CD4-positive, alpha-beta T cell treated with Interleukin-15 for 1 hour (primary cell): ENCODE measurements around the gene SH3BP5.

ENCODE experiments used
- DNase-seq: peaks from one replicate; pipeline ENCODE4 v3.0.0-alpha.2; 2020

SH3BP5 gene

GRCh38 chr3:15324379-15324808 is 8.0 kb downstream of the SH3BP5 start:
- no peak for DNase-seq

- DNase-seq, result no peak
These were observed 9.3 kb downstream of the SH3BP5 start for GRCh38 chr3:15323063-15323462.

- DNase-seq, result no peak
These were observed 11.0 kb downstream of the SH3BP5 start for GRCh38 chr3:15321349-15321748.

- no peak for DNase-seq
These were observed 12.8 kb downstream of the SH3BP5 start for GRCh38 chr3:15319575-15319974.

- DNase-seq, result no peak
These were observed 13.2 kb downstream of the SH3BP5 start for GRCh38 chr3:15319136-15319535.

- no peak for DNase-seq
These were observed 13.7 kb downstream of the SH3BP5 start for GRCh38 chr3:15318661-15319060.

DNA sequence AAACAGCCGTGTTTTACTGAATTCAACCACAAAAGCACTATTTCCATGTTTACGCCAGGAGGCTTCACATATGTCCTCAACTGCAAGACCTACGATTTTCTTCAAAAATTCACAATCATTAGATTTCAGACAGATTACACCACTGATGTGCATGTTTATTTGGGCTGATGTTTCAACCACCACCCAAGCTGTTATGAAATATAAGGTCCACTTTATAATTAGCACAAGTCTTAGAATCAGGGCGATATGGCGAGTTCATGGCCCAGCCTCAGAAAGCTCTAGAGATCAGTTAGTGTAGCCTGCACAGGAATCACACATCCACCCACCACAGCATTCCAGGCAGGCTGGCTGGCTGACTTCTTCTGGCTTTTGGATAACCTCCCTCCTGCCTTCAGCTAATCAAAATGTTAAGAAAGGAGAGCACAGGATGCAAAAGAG is 15.4 kb downstream of the SH3BP5 start:
- DNase-seq, result no peak

DNA sequence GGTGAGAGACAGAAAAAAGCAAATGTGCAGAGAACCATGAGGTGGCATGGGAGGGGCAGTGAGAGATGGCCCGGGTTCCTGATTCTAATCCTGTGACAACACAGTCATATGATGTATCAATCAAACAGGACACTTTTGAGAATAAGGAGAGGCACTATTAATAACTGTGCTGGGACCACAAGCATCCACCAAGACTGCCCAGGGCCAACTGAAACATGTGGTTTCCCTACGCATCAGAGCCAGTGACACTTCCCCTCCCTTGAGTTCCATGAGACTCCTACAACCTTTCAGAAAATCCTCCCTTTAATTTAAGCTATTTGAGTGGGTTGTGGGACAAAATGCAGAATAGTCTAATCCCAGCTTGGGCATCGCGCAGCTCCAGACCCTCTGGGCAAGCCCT is 17.4 kb downstream of the SH3BP5 start:
- DNase-seq, result no peak

DNA sequence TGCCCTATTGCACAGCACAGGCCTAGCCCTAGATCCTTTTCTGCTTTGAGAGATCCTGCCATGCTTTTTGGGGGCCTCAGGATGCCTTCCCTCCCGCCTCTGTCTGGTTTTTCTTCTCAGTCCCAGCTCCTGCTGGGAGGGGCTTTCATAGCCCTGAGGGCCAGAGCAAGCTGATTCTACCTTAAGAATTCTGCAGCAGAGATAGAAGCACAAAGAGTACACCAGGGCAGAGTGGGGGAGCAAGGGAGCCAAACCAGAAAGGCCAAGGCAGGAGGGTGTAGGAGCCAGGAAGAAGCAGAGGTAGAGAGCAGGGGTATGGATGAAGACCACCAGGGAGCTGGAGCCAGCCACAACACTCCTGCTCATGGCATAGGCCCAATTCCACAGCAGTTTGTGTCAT is 18.1 kb downstream of the SH3BP5 start:
- no peak for DNase-seq

GRCh38 chr3:15313461-15313860 is 18.9 kb downstream of the SH3BP5 start:
- no peak for DNase-seq

- no peak for DNase-seq
These were observed 19.8 kb downstream of the SH3BP5 start for GRCh38 chr3:15312550-15312949.

- DNase-seq, result no peak
These were observed 21.7 kb downstream of the SH3BP5 start for GRCh38 chr3:15310491-15311370.

DNA sequence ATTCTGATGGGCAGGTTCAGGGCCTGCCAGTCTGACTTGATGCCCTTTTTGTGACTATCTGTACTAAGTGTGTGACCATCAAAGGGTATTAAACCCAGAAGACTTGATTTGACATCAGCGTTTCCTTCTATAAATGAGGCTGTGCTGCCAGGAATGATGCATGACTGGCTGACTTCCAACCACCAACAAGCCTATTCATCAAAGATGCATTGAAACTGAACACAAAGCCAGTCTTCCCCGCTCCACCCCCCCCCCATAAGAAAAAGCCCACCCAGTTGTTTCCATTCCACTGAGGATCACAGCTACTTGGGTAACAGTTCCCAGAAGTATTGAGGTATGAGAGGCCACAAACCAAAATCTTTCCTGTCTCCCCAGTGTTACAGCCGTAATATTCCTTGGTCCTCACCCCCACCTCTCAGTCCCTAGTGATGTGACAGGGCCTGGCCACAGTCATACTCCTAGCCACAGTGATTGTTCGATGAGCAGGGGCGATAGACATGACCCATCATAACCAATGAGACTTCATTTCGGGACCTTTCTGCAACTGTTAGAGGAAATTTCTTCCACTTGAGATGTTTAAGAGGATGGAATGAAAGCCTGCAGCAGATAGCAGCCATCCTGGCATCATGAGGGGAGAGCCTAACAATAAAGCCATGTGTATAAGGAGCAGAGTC is 22.6 kb downstream of the SH3BP5 start:
- no peak for DNase-seq

DNA sequence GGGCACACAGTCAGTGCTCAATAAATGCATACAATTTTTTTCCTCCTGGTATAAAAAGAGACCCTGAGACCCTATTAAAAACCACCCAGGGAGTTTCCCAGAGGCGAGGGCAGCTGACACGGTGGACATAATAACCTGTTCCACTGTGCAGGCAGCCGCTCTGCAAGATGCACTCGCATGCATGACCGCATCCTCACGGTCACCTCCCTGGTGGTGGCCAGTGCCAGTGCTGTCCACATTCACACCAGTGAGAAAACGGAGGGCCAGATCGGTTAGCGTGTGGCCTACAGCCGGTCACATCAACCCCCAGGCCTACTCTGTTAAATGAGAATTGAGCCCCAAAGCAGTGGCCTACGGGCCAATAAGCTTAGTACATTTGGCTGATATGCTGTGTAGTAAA is 24.8 kb downstream of the SH3BP5 start:
- no peak for DNase-seq

GRCh38 chr3:15306979-15307359 is 25.4 kb downstream of the SH3BP5 start:
- no peak for DNase-seq

DNA sequence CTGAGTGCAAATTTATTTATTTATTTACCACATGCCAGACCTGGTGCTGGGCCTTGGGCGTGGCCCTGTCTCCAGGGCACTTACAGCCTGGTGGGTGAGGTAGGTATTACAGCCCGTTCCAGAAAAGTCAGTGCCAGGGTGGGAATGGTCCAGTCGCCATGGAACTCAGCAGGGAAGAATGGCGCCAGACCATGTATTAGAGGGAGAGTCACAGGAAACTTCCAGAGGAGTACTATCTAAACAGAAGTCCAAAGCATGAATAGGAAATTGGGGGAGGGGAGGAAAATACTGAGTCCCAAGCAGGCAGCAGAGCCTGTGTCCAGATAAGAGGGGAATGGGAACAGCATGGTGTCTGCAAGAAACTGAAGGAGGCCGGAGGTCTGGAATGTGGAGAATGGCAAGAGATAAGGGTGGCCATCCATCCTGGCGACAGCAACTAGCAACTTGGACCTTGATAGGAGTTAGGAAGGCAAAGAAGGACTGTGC is 27.0 kb downstream of the SH3BP5 start:
- DNase-seq, result no peak

DNA sequence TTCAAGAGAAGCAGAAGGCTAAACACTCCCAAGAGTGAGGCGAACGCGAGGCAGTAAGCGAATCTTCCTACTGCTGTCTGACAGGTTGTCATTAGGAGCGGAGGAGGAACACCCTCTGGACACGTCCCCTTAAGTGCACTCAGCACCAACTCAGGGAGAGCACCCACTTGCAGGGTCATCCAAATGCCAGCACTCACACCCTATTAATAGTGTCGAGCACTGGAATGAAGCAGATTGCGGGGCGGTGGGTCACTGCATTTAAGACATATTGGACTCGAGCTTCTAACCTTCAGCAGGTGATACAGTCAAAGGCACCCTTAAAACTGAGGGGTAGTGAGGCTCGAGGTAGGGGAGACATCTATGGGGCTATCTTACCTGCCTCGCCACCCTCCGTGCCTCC is 28.7 kb downstream of the SH3BP5 start:
- DNase-seq, result no peak

GRCh38 chr3:15303216-15303615 is 29.2 kb downstream of the SH3BP5 start:
- DNase-seq, result no peak

DNA sequence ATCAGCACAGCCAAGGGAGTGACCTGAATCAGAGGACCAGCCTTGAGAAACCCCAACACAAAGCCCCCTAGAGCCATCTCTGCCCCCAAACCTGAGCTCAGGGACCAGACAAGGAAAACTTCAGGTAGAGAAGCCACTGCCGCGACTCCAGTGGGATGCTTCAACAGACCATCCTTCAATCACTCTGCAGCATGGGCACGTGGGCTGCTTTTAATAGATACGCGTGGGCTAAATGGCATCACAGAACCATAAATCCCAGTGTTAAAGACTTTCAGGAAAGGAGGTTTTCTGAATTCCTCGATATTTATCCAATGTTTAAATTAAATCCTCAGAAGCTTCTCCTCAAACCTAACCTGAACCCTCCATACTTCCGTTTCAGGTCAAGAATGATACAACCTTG is 30.6 kb downstream of the SH3BP5 start:
- DNase-seq, result no peak

- peak; percentile 69 for DNase-seq
These were observed 31.9 kb downstream of the SH3BP5 start for GRCh38 chr3:15300323-15301078.

DNA sequence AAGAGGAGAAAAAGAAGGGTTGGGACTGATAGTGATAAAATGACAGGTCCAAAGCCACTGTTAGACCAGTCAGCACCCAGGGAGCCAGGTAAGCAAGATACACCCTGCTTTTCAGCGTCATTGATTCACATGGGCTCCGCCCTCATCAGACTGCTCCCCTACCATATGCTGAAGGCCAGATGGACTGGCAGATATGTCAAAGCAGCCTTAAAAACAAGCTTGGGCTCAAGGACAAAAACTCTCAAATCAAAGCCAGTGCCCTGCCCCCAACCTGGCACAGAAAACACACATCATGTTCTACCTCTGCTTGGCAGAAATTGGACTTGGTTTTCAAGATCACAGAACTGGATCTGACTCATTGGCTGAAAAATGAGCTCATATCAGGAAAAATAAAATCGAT is 33.4 kb downstream of the SH3BP5 start:
- no peak for DNase-seq

GRCh38 chr3:15298504-15298903 is 33.9 kb downstream of the SH3BP5 start:
- no peak for DNase-seq

DNA sequence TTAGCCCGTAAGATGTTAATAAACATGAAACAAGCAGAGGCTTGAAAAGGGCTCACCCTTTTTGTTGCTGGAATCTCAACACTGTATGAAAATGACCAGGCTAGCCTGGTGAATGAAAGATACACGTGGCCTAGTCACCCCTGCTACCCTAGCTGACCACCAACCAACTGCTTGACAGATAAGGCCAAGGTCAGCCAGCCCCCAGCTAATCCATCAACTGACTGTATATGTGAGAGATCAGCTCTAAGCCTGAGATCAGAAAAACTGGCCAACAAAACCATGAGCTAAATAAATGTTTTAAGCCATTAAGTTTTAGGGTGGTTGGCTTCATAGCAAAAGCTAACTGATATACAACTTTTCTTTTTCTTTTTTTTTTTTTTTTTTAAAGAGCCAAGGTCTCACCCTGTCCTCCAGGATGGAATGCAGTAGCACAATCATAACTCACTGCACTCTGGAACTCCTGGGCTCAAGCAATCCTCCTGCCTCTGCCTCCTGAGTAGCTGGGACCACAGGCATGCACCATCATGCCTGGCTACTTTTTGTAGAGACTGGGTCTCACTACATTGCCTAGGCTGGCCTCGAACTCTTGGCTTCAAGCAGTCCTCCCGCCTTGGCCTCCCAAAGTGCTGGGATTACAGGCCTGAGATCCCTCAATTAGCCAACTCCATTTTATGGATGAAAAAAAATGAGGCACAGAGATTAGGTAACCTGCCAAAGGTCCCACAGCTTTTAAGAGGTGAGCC is 34.6 kb downstream of the SH3BP5 start:
- DNase-seq, result no peak
